Measurements from ENCODE around the gene DCTN5. TPM values are rescaled to one million over a fixed set of nuclear protein-coding genes. Genes with fewer than 3 reads are reported as not detected.
A peak's percentile ranks its signal among the peaks of the same experiment; 100 is the strongest.

The DCTN5 gene
- total RNA-seq, 1 donor from 2014 or later: 102 TPM

GRCh38 chr16:23690771-23691482 is 49.7 kb downstream of the DCTN5 start:
- Mint-ChIP-seq H3K4me3 (no peak overlapping the region), H3K27ac (no peak overlapping the region), H3K36me3 (ENCODE audit: low read depth) (peaks cover 34% of the 10 kb centered on the region), H3K4me1 (ENCODE audit: low read depth) (no peaks in the 10 kb centered on the region), H3K9me3 (no peaks in the 10 kb centered on the region), H3K27me3 (ENCODE audit: insufficient read depth) (no peaks in the 10 kb centered on the region)
- no peak for DNase-seq (ENCODE audit: low spot score)
- intact Hi-C loops (cut with micrococcal nuclease): no loop called here

- Mint-ChIP-seq H3K27me3 (ENCODE audit: insufficient read depth) (no peaks in the 10 kb centered on the region), H3K9me3 (no peaks in the 10 kb centered on the region), H3K36me3 (ENCODE audit: low read depth) (peaks cover 31% of the 10 kb centered on the region), H3K27ac (no peak overlapping the region), H3K4me3 (no peak overlapping the region), H3K4me1 (ENCODE audit: low read depth) (no peaks in the 10 kb centered on the region)
- no peak for DNase-seq (ENCODE audit: low spot score)
- intact Hi-C loops (cut with micrococcal nuclease): no loop called here
Measured at GRCh38 chr16:23691483-23692189, 50.4 kb downstream of the DCTN5 start.

- Mint-ChIP-seq H3K36me3 (ENCODE audit: low read depth) (peaks cover 25% of the 10 kb centered on the region), H3K9me3 (no peaks in the 10 kb centered on the region), H3K27me3 (ENCODE audit: insufficient read depth) (no peaks in the 10 kb centered on the region), H3K4me3 (no peak overlapping the region), H3K27ac (no peak overlapping the region), H3K4me1 (ENCODE audit: low read depth) (no peaks in the 10 kb centered on the region)
- DNase-seq (ENCODE audit: low spot score): no peak
- intact Hi-C loops (cut with micrococcal nuclease): no loop called here
Measured at GRCh38 chr16:23692190-23692837, 51.0 kb downstream of the DCTN5 start.

GRCh38 chr16:23694265-23694643 is 53.0 kb downstream of the DCTN5 start:
- intact Hi-C loops (cut with micrococcal nuclease): no loop called here
- peak overlapping the region; percentile 24 for H3K4me3 Mint-ChIP-seq
- no peaks in the 10 kb centered on the region for H3K27me3 Mint-ChIP-seq (ENCODE audit: insufficient read depth)
- peaks cover 14% of the 10 kb centered on the region for H3K36me3 Mint-ChIP-seq (ENCODE audit: low read depth)
- H3K4me1 Mint-ChIP-seq (ENCODE audit: low read depth): no peaks in the 10 kb centered on the region
- H3K9me3 Mint-ChIP-seq: no peaks in the 10 kb centered on the region
- no peak for DNase-seq (ENCODE audit: low spot score)
- H3K27ac Mint-ChIP-seq: no peak overlapping the region

DNA sequence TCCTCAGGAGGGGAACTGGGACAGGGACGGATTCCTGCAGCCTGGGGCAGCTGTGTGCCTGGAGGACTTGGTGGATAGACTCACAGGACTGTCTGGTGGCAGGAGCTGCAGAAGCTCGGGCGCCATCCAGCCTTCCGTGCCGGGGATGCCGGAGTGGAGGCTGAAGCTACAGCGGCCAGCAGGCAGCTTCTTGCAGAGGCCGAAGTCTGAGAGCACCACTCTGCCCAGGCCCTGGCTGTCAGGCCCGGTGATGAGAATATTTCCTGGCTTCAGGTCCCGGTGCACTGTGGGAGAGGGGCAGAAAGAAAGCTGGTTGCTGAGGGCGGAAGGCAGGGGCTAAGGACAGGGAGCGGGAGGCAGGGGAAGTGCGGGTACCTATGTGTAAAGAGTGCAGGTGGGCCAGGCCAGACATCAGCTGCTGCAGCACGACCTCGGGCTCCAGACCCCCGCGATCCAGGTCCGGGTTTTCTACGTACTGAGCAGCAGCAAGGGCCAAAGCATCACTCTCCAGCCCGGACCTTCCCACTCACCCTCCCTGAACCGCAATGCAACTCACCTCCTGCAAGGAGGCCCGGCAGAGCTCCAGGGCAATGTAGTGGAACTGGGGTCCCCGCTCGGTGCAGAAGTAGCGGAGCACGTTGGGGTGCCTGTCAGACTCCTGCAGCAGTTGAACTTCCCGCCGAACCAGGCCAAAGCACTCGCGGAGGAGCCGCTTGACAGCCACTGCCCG is 53.5 kb downstream of the DCTN5 start:
- Mint-ChIP-seq H3K27ac (no peak overlapping the region), H3K36me3 (ENCODE audit: low read depth) (peaks cover 8% of the 10 kb centered on the region), H3K27me3 (ENCODE audit: insufficient read depth) (no peaks in the 10 kb centered on the region), H3K9me3 (no peaks in the 10 kb centered on the region), H3K4me1 (ENCODE audit: low read depth) (no peaks in the 10 kb centered on the region), H3K4me3 (peak overlapping the region; percentile 24)
- intact Hi-C loops (cut with micrococcal nuclease): no loop called here
- DNase-seq (ENCODE audit: low spot score): no peak

DNA sequence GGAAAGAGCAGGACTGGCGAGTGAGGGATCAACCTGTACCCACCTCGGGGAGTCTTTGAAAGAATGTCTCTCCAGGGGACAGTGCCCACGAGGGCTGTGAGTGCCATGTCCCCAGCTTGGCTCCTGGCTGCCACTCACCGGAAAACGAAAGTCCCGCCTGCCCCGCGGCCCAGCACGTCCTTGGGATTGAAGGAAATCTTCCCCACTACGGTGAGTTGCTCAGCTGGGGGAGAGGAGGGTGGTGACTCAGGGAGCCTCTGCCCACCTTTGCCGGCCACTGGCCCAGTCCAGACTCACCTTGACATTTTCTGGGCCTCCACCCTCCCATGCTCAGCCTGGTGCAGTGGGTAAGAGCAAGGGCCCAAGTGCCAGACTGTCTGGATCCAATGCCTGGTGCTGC is 54.5 kb downstream of the DCTN5 start:
- no peak overlapping the region for H3K4me3 Mint-ChIP-seq
- no peaks in the 10 kb centered on the region for H3K9me3 Mint-ChIP-seq
- intact Hi-C loops (cut with micrococcal nuclease): no loop called here

GRCh38 chr16:23699100-23699499 is 57.8 kb downstream of the DCTN5 start:
- H3K27me3 Mint-ChIP-seq (ENCODE audit: insufficient read depth): peaks cover 3% of the 10 kb centered on the region
- no peaks in the 10 kb centered on the region for H3K36me3 Mint-ChIP-seq (ENCODE audit: low read depth)
- peaks cover 15% of the 10 kb centered on the region for H3K9me3 Mint-ChIP-seq
- no peaks in the 10 kb centered on the region for H3K4me1 Mint-ChIP-seq (ENCODE audit: low read depth)
- H3K27ac Mint-ChIP-seq: no peak overlapping the region
- DNase-seq (ENCODE audit: low spot score): no peak
- intact Hi-C loops (cut with micrococcal nuclease): no loop called here
- no peak overlapping the region for H3K4me3 Mint-ChIP-seq

More for the DNA sequence above, 54.5 kb downstream of the DCTN5 start:
- Mint-ChIP-seq H3K36me3 (ENCODE audit: low read depth) (peaks cover 3% of the 10 kb centered on the region), H3K4me1 (ENCODE audit: low read depth) (no peaks in the 10 kb centered on the region), H3K27ac (no peak overlapping the region), H3K27me3 (ENCODE audit: insufficient read depth) (no peaks in the 10 kb centered on the region)
- no peak for DNase-seq (ENCODE audit: low spot score)

GRCh38 chr16:23700093-23700492 is 58.8 kb downstream of the DCTN5 start:
- DNase-seq (ENCODE audit: low spot score): no peak
- intact Hi-C loops (cut with micrococcal nuclease): no loop called here
- no peaks in the 10 kb centered on the region for H3K4me1 Mint-ChIP-seq (ENCODE audit: low read depth)
- H3K27ac Mint-ChIP-seq: no peak overlapping the region
- peaks cover 15% of the 10 kb centered on the region for H3K9me3 Mint-ChIP-seq
- H3K4me3 Mint-ChIP-seq: no peak overlapping the region
- H3K36me3 Mint-ChIP-seq (ENCODE audit: low read depth): no peaks in the 10 kb centered on the region
- H3K27me3 Mint-ChIP-seq (ENCODE audit: insufficient read depth): peaks cover 3% of the 10 kb centered on the region

DNA sequence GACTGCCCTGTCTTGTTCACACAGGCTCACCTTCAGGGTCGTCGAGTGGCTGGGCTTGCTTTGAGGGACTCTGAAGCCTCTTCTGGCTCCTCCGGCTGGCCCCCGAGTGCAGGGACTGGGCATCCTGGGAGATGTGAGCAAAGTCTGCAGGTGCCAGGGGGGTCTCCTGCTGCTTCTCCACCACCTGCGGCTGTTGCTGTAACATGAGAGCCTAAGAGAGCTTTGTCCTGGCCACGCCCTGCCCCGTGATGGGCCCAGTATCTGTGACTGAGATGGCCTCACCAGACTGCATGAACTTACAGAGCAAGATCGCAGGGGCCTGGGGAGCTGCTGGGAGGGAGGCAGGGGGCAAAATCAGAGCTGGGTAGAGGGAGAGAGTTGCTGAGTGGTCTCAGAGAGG is 59.2 kb downstream of the DCTN5 start:
- peaks cover 15% of the 10 kb centered on the region for H3K9me3 Mint-ChIP-seq
- H3K4me3 Mint-ChIP-seq: no peak overlapping the region
- H3K27me3 Mint-ChIP-seq (ENCODE audit: insufficient read depth): peaks cover 3% of the 10 kb centered on the region
- H3K4me1 Mint-ChIP-seq (ENCODE audit: low read depth): no peaks in the 10 kb centered on the region
- no peak for DNase-seq (ENCODE audit: low spot score)
- no peak overlapping the region for H3K27ac Mint-ChIP-seq
- intact Hi-C loops (cut with micrococcal nuclease): no loop called here
- H3K36me3 Mint-ChIP-seq (ENCODE audit: low read depth): no peaks in the 10 kb centered on the region

- H3K4me3 Mint-ChIP-seq: no peak overlapping the region
- intact Hi-C loops (cut with micrococcal nuclease): no loop called here
- no peaks in the 10 kb centered on the region for H3K36me3 Mint-ChIP-seq (ENCODE audit: low read depth)
- H3K9me3 Mint-ChIP-seq: peaks cover 15% of the 10 kb centered on the region
- H3K27me3 Mint-ChIP-seq (ENCODE audit: insufficient read depth): peaks cover 3% of the 10 kb centered on the region
- H3K4me1 Mint-ChIP-seq (ENCODE audit: low read depth): no peaks in the 10 kb centered on the region
- H3K27ac Mint-ChIP-seq: no peak overlapping the region
- DNase-seq (ENCODE audit: low spot score): no peak
Measured at GRCh38 chr16:23701045-23701444, 59.8 kb downstream of the DCTN5 start.

DNA sequence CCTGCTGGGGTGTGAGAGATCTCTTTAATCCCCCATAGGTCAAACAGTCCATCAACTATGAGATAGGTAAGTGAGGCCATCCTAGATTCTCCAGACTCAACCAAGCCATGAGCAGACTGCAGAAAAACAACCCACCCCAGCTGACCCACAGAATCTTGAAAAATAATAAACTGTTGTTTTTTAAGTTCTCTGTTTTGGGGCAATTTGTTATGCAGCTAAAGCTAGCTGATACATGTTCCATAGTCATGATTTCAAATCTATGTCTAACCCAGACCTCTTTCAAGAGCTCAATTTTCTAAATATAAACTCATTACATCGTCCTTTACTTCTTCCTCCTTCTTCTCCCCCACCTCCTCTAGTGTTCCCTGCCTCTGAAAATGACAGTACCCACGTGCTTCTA is 61.7 kb downstream of the DCTN5 start:
- no peaks in the 10 kb centered on the region for H3K36me3 Mint-ChIP-seq (ENCODE audit: low read depth)
- H3K4me3 Mint-ChIP-seq: no peak overlapping the region
- H3K9me3 Mint-ChIP-seq: peaks cover 15% of the 10 kb centered on the region
- intact Hi-C loops (cut with micrococcal nuclease): no loop called here
- H3K27me3 Mint-ChIP-seq (ENCODE audit: insufficient read depth): peaks cover 3% of the 10 kb centered on the region
- DNase-seq (ENCODE audit: low spot score): no peak
- no peak overlapping the region for H3K27ac Mint-ChIP-seq
- H3K4me1 Mint-ChIP-seq (ENCODE audit: low read depth): no peaks in the 10 kb centered on the region

GRCh38 chr16:23704772-23705516 is 63.7 kb downstream of the DCTN5 start:
- H3K27me3 Mint-ChIP-seq (ENCODE audit: insufficient read depth): peaks cover 4% of the 10 kb centered on the region
- intact Hi-C loops (cut with micrococcal nuclease): no loop called here
- no peaks in the 10 kb centered on the region for H3K36me3 Mint-ChIP-seq (ENCODE audit: low read depth)
- no peaks in the 10 kb centered on the region for H3K4me1 Mint-ChIP-seq (ENCODE audit: low read depth)
- peaks cover 25% of the 10 kb centered on the region for H3K9me3 Mint-ChIP-seq
- no peak overlapping the region for H3K4me3 Mint-ChIP-seq
- DNase-seq (ENCODE audit: low spot score): no peak
- H3K27ac Mint-ChIP-seq: no peak overlapping the region
